GM23248 (cell line): Measurements from ENCODE around the gene CATSPERE. TPM values are rescaled to one million over a fixed set of nuclear protein-coding genes. Genes with fewer than 3 reads are reported as not detected.
A peak's percentile ranks its signal among the peaks of the same experiment; 100 is the strongest.

ENCODE experiments used
- DNase-seq: peaks from one replicate; pipeline ENCODE4 v3.0.0-alpha.2; 2015
- H2AFZ ChIP-seq: fragments of 200-600 bp; sonication (generic); 2 replicates; pipeline ENCODE4 v1.6.1; 2016; ENCODE audit warnings: antibody characterized with exemption
- H3F3A ChIP-seq: fragments of 200-600 bp; sonication (generic); 2 replicates; pipeline ENCODE4 v1.6.1; 2016; ENCODE audit warnings: mild to moderate bottlenecking, antibody characterized with exemption, mixed run types; ENCODE audit not compliant: insufficient read depth
- H3K27ac ChIP-seq: fragments of 200-600 bp; sonication (generic); 2 replicates; pipeline ENCODE4 v1.5.1; 2016; ENCODE audit warnings: mild to moderate bottlenecking
- H3K27me3 ChIP-seq: fragments of 200-600 bp; sonication (generic); replicated peaks from 2 replicates; pipeline ENCODE4 v1.6.1; 2016; ENCODE audit warnings: mild to moderate bottlenecking; ENCODE audit not compliant: insufficient read depth
- H3K36me3 ChIP-seq: fragments of 200-600 bp; sonication (generic); 2 replicates; pipeline ENCODE4 v1.6.1; 2016; ENCODE audit warnings: low read depth, mild to moderate bottlenecking
- H3K4me1 ChIP-seq: fragments of 200-600 bp; sonication (generic); 2 replicates; pipeline ENCODE4 v1.6.1; 2016; ENCODE audit warnings: mild to moderate bottlenecking; ENCODE audit not compliant: insufficient read depth
- H3K4me2 ChIP-seq: fragments of 200-600 bp; sonication (generic); one replicate; pipeline ENCODE4 v1.6.1; 2016; ENCODE audit warnings: mild to moderate bottlenecking; ENCODE audit not compliant: unreplicated experiment
- H3K4me3 ChIP-seq: fragments of 200-600 bp; sonication (generic); 2 replicates; pipeline ENCODE4 v1.5.1; 2016; ENCODE audit warnings: mild to moderate bottlenecking
- H3K79me2 ChIP-seq: fragments of 200-600 bp; sonication (generic); 2 replicates; pipeline ENCODE4 v1.6.1; 2016; ENCODE audit warnings: mild to moderate bottlenecking; ENCODE audit not compliant: insufficient read depth
- H3K9ac ChIP-seq: fragments of 200-600 bp; sonication (generic); 2 replicates; pipeline ENCODE4 v1.6.1; 2016; ENCODE audit warnings: mild to moderate bottlenecking
- H3K9me2 ChIP-seq: fragments of 200-600 bp; sonication (generic); 2 replicates; pipeline ENCODE4 v1.6.1; 2016; ENCODE audit warnings: mixed run types, mild to moderate bottlenecking, moderate library complexity; ENCODE audit not compliant: insufficient read depth
- H3K9me3 ChIP-seq: fragments of 200-600 bp; sonication (generic); one replicate; pipeline ENCODE4 v1.6.1; 2017; ENCODE audit warnings: low read depth
- H4K20me1 ChIP-seq: fragments of 200-600 bp; sonication (generic); 2 replicates; pipeline ENCODE4 v1.6.0; 2016; ENCODE audit not compliant: insufficient read depth
- EZH2 ChIP-seq: fragments of 200-600 bp; sonication (generic); IDR thresholded peaks from 2 replicates; pipeline ENCODE4 v1.6.1; 2018; ENCODE audit warnings: antibody characterized with exemption, mild to moderate bottlenecking; ENCODE audit not compliant: insufficient read depth, poor library complexity, severe bottlenecking
- EZH2phosphoT487 ChIP-seq: fragments of 200-600 bp; sonication (generic); IDR thresholded peaks from 2 replicates; pipeline ENCODE4 v1.6.1; 2018; ENCODE audit warnings: antibody characterized with exemption, moderate library complexity, mild to moderate bottlenecking, low read depth; ENCODE audit not compliant: insufficient read depth
- WGBS, 2 experiments: methylation state at CpG; one replicate each; pipeline ENCODE4 v1.1.6; 2015 to 2017; ENCODE audit warnings: low lambda C conversion rate in 2 of 2, low coverage in 1 of 2; ENCODE audit errors: missing lambda C conversion rate in 2 of 2; 5-methylcytosine and 5-hydroxymethylcytosine counted together
- in situ Hi-C: fragments of 300-500 bp; cut with MboI; formaldehyde crosslinking; loops from 2 replicates; pipeline ENCODE4 v1.15.0; 2020
- polyA plus RNA-seq: library from polyadenylated mRNA; unstranded; fragments of >200 nt; fragmentation: Nextera tagmentation; extraction: Ambion mirVana; gene quantifications from 2 replicates; pipeline ENCODE4 v1.2.1, GENCODE V29; 2016
- total RNA-seq: library from RNA; depleted of rRNA; stranded (reverse); fragments of >200 nt; shearing (Covaris generic); gene quantifications from 2 replicates; pipeline ENCODE4 v1.2.3, GENCODE V29; 2014; rRNA removed

Gene CATSPERE
- total RNA-seq (1.0 and 1.2 TPM in 2 replicates), polyA plus RNA-seq (0.30 and 0.85 TPM in 2 replicates)

DNA sequence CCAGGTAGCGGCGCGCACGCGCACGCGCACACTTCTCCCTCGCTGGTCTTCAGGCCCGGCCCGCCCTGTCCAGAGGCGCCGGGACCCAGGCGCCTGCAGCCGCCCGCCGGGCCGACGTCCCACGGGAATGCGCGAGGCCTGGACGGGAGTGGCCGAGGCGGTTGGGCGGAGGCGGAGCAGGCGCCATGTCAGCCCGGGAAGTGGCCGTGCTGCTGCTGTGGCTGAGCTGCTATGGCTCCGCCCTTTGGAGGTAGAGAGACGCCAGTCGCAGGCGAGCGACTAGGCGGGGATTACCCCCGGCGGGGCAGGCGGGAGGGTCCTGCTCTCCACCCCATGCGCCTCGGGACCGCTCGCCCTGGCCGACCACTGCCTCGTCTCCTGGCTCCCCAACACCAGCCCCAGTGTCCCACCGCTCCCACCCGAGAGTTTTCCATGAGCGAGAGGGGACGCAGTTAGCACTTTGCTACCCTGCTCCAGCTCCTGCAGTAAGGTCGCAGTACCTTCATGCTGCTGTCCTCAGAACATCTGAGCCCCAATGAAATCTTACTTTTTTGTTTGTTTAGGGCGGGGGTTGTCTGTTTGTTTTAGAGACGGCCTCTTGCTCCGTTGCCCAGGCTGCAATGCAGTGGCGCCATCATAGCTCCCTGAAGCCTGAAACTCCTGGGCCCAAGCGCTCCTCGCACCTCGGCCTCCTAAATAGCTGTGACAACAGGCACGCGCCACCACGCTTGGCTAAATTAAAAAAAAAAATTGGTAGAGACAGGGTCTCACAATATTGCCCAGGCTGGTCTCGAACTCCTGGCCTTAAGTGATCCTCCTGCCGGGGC is at the start of gene CATSPERE:
CATSPERE (plus strand) TSS at position 29 of the 827 bp plus-strand sequence; CDS start at position 186, 157 bp downstream.
- H3K9ac ChIP-seq: peak within 1 kb of the TSS; percentile 88
- H2AFZ ChIP-seq: peak within 1 kb of the TSS; percentile 95
- peaks cover 13% of the 10 kb centered on the region for H3F3A ChIP-seq
- WGBS, 2 experiments: 18 to 20% methylated on average over 46 to 54 of the region's 61 CpGs
- TF ChIP-seq EZH2phosphoT487: no peak
- TF ChIP-seq EZH2: no peak
- H3K9me3 ChIP-seq: no peaks in the 10 kb centered on the region
- H3K4me2 ChIP-seq: peak within 1 kb of the TSS; percentile 91
- peak within 1 kb of the TSS; percentile 79 for H3K27ac ChIP-seq
- no peaks in the 10 kb centered on the region for H3K27me3 ChIP-seq
- peak; percentile 95 for DNase-seq
- H3K4me3 ChIP-seq: peak within 1 kb of the TSS; percentile 76
- no peaks in the 10 kb centered on the region for H3K4me1 ChIP-seq
- H3K9me2 ChIP-seq: no peaks in the 10 kb centered on the region
- H3K36me3 ChIP-seq: no peaks in the 10 kb centered on the region
- H3K79me2 ChIP-seq: no peaks in the 10 kb centered on the region
- no peaks in the 10 kb centered on the region for H4K20me1 ChIP-seq
- in situ Hi-C loops: no loop called here

- Histone ChIP-seq H3K9me3 (no peaks in the 10 kb centered on the region), H3K4me2 (no peak overlapping the region), H3K36me3 (peaks cover 49% of the 10 kb centered on the region), H3K27me3 (no peaks in the 10 kb centered on the region), H3K4me1 (no peaks in the 10 kb centered on the region), H3K27ac (no peak overlapping the region), H3K9ac (no peak overlapping the region), H2AFZ (no peak overlapping the region), H3K79me2 (no peaks in the 10 kb centered on the region), H3F3A (peaks cover 10% of the 10 kb centered on the region; the same call in 1 of the 2 replicates), H4K20me1 (no peaks in the 10 kb centered on the region), H3K4me3 (no peak overlapping the region), H3K9me2 (no peaks in the 10 kb centered on the region)
- in situ Hi-C loops: no loop called here
- TF ChIP-seq EZH2 (no peak), EZH2phosphoT487 (no peak)
- DNase-seq: no peak
- 98 to 99% methylated on average over 5 of the region's 5 CpGs for WGBS, 2 experiments
Measured at GRCh38 chr1:244412176-244412575, 48.9 kb upstream of the CATSPERE start.

DNA sequence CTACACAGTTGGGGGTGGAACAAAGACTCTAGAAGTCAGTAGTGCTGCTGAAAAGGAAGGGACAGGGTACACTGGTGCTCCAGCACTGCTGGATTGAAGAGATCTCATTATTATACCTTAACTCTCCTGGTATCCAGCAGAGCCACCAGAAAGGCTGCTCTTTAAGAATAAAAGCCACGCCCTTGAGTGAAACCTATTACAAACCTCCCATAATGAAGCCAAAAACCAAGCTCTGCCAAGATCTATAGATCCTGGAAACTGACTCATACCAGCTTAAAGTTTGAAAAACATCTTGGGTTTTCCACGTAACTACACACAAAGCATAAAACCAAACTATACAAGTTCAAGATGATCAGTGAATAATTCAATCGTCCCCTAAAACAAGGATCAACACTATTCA is 47.3 kb upstream of the CATSPERE start:
- Histone ChIP-seq H3K36me3 (peaks cover 53% of the 10 kb centered on the region), H3K4me1 (no peaks in the 10 kb centered on the region), H3F3A (peaks cover 10% of the 10 kb centered on the region; the same call in 1 of the 2 replicates), H2AFZ (no peak overlapping the region), H4K20me1 (no peaks in the 10 kb centered on the region), H3K9me2 (no peaks in the 10 kb centered on the region), H3K9ac (no peak overlapping the region), H3K27me3 (no peaks in the 10 kb centered on the region), H3K4me3 (no peak overlapping the region), H3K4me2 (no peak overlapping the region), H3K27ac (no peak overlapping the region), H3K79me2 (no peaks in the 10 kb centered on the region), H3K9me3 (no peaks in the 10 kb centered on the region)
- no peak for DNase-seq
- no peak for TF ChIP-seq EZH2
- TF ChIP-seq EZH2phosphoT487: no peak
- 98 to 100% methylated on average over 3 of the region's 3 CpGs for WGBS, 2 experiments
- in situ Hi-C loops: no loop called here

GRCh38 chr1:244414543-244414942 is 46.5 kb upstream of the CATSPERE start:
- no peaks in the 10 kb centered on the region for H3K9me3 ChIP-seq
- H2AFZ ChIP-seq: no peak overlapping the region
- no peaks in the 10 kb centered on the region for H3K9me2 ChIP-seq
- no peak overlapping the region for H3K4me2 ChIP-seq
- H3K27ac ChIP-seq: no peak overlapping the region
- no peaks in the 10 kb centered on the region for H3K27me3 ChIP-seq
- no peak overlapping the region for H3K4me3 ChIP-seq
- no peaks in the 10 kb centered on the region for H3K79me2 ChIP-seq
- in situ Hi-C loops: no loop called here
- peaks cover 56% of the 10 kb centered on the region for H3K36me3 ChIP-seq
- 78 to 89% methylated on average over 1 of the region's 1 CpG for WGBS, 2 experiments
- no peak overlapping the region for H3K9ac ChIP-seq
- no peak for TF ChIP-seq EZH2
- TF ChIP-seq EZH2phosphoT487: no peak
- H4K20me1 ChIP-seq: no peaks in the 10 kb centered on the region
- no peaks in the 10 kb centered on the region for H3K4me1 ChIP-seq
- peak; percentile 78 for DNase-seq
- peaks cover 10% of the 10 kb centered on the region; the same call in 1 of the 2 replicates for H3F3A ChIP-seq
